Loucy (cell line): ENCODE results near the gene CACNA1S.

Experiments
- EZH2phosphoT487 ChIP-seq: fragments of 200-600 bp; IDR thresholded peaks from 2 replicates; pipeline ENCODE4 v1.6.1; 2018; ENCODE audit warnings: antibody characterized with exemption, mild to moderate bottlenecking, moderate library complexity, borderline replicate concordance
- TF ChIP-seq, protein P1 (sequence below): fragments of 200-600 bp; sonication (generic); conservative IDR thresholded peaks from 2 replicates; pipeline ENCODE4 v1.5.1; 2014; ENCODE audit warnings: mild to moderate bottlenecking, antibody characterized with exemption, low read length

DNA sequence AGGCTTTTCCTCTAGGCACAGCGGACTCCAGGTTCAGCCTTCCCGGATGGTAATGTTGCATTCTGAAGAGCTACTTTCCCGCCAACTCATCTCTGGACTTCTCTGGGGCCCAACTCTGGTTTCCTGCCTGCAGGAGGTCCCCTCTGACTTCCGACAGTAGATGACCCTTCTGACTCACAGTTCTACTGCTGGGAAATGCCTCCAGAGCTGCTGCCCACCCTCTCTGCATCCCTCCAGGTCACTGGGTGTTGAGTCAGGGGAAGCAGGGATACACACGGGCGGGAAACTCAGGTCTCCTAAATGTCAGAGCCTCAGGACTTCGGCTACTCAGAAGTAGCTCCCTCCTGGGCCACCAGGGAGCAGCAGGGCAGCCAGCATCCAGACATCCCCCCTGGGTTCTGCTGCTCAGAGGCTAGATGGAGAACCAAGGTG lies 86.6 kb downstream of the CACNA1S start:
- TF ChIP-seq, protein P1, sequence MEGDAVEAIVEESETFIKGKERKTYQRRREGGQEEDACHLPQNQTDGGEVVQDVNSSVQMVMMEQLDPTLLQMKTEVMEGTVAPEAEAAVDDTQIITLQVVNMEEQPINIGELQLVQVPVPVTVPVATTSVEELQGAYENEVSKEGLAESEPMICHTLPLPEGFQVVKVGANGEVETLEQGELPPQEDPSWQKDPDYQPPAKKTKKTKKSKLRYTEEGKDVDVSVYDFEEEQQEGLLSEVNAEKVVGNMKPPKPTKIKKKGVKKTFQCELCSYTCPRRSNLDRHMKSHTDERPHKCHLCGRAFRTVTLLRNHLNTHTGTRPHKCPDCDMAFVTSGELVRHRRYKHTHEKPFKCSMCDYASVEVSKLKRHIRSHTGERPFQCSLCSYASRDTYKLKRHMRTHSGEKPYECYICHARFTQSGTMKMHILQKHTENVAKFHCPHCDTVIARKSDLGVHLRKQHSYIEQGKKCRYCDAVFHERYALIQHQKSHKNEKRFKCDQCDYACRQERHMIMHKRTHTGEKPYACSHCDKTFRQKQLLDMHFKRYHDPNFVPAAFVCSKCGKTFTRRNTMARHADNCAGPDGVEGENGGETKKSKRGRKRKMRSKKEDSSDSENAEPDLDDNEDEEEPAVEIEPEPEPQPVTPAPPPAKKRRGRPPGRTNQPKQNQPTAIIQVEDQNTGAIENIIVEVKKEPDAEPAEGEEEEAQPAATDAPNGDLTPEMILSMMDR = peak; percentile 54
- TF ChIP-seq EZH2phosphoT487 = no peak
